ENCODE results near the gene KNOP1.
A peak's percentile ranks its signal among the peaks of the same experiment; 100 is the strongest.

KNOP1 gene

GRCh38 chr16:19697756-19698318 lies 20.2 kb downstream of the KNOP1 start:
- Mint-ChIP-seq H3K4me3 (no peak overlapping the region), H3K9me3 (no peaks in the 10 kb centered on the region), H3K4me1 (peaks cover 34% of the 10 kb centered on the region), H3K36me3 (ENCODE audit: low read depth) (peaks cover 65% of the 10 kb centered on the region), H3K27ac (peak overlapping the region in 2 of 3 experiments; percentile 23 to 65), H3K27me3 (ENCODE audit: low read depth) (no peaks in the 10 kb centered on the region)
- TF ChIP-seq CTCF (IDR thresholded peaks at IDR 0.05; ENCODE audit: unreplicated experiment in 3 of 3), result no peak

GRCh38 chr16:19696961-19697360 lies 21.1 kb downstream of the KNOP1 start:
- peak overlapping the region in 2 of 3 experiments; percentile 72 to 80 for H3K27ac Mint-ChIP-seq
- H3K4me3 Mint-ChIP-seq, result no peak overlapping the region
- H3K36me3 Mint-ChIP-seq (ENCODE audit: low read depth), result peaks cover 62% of the 10 kb centered on the region
- TF ChIP-seq CTCF (IDR thresholded peaks at IDR 0.05; ENCODE audit: unreplicated experiment in 3 of 3), result no peak
- no peaks in the 10 kb centered on the region for H3K9me3 Mint-ChIP-seq
- H3K27me3 Mint-ChIP-seq (ENCODE audit: low read depth), result no peaks in the 10 kb centered on the region
- peaks cover 34% of the 10 kb centered on the region for H3K4me1 Mint-ChIP-seq

- TF ChIP-seq CTCF (IDR thresholded peaks at IDR 0.05; ENCODE audit: unreplicated experiment in 3 of 3), result no peak
- Mint-ChIP-seq H3K4me3 (no peak overlapping the region), H3K4me1 (peaks cover 34% of the 10 kb centered on the region), H3K9me3 (no peaks in the 10 kb centered on the region), H3K27me3 (ENCODE audit: low read depth) (no peaks in the 10 kb centered on the region), H3K27ac (peak overlapping the region; percentile 44 to 80 (median 72)), H3K36me3 (ENCODE audit: low read depth) (peaks cover 61% of the 10 kb centered on the region)
Observed at GRCh38 chr16:19696328-19696727, 21.7 kb downstream of the KNOP1 start.

- Mint-ChIP-seq H3K36me3 (ENCODE audit: low read depth) (peaks cover 51% of the 10 kb centered on the region), H3K27ac (no peak overlapping the region), H3K4me1 (peaks cover 23% of the 10 kb centered on the region), H3K4me3 (no peak overlapping the region), H3K9me3 (no peaks in the 10 kb centered on the region), H3K27me3 (ENCODE audit: low read depth) (no peaks in the 10 kb centered on the region)
- no peak for TF ChIP-seq CTCF (IDR thresholded peaks at IDR 0.05; ENCODE audit: unreplicated experiment in 3 of 3)
Observed at GRCh38 chr16:19694989-19695388, 23.0 kb downstream of the KNOP1 start.

GRCh38 chr16:19691161-19691711 lies 26.8 kb downstream of the KNOP1 start:
- Mint-ChIP-seq H3K4me1 (peaks cover 30% of the 10 kb centered on the region), H3K27me3 (ENCODE audit: low read depth) (no peaks in the 10 kb centered on the region), H3K27ac (peak overlapping the region in 1 of 3 experiments; percentile 42), H3K4me3 (no peak overlapping the region), H3K9me3 (no peaks in the 10 kb centered on the region), H3K36me3 (ENCODE audit: low read depth) (peaks cover 46% of the 10 kb centered on the region)
- no peak for TF ChIP-seq CTCF (IDR thresholded peaks at IDR 0.05; ENCODE audit: unreplicated experiment in 3 of 3)

GRCh38 chr16:19690196-19690595 lies 27.8 kb downstream of the KNOP1 start:
- H3K27ac Mint-ChIP-seq, result peak overlapping the region in 1 of 3 experiments; percentile 31
- no peak for TF ChIP-seq CTCF (IDR thresholded peaks at IDR 0.05; ENCODE audit: unreplicated experiment in 3 of 3)
- peaks cover 6% of the 10 kb centered on the region for H3K9me3 Mint-ChIP-seq
- H3K4me3 Mint-ChIP-seq, result no peak overlapping the region
- peaks cover 54% of the 10 kb centered on the region for H3K36me3 Mint-ChIP-seq (ENCODE audit: low read depth)
- H3K4me1 Mint-ChIP-seq, result peaks cover 38% of the 10 kb centered on the region
- no peaks in the 10 kb centered on the region for H3K27me3 Mint-ChIP-seq (ENCODE audit: low read depth)

All from nephron (organoid).